HEK293 (cell line): ENCODE measurements around the gene CCDC50.

Source experiments
- CTCF ChIA-PET: fragments of 350-600 bp; formaldehyde crosslinking; extraction: SDS; loops from one replicate; lab custom pipeline; 2021; ENCODE audit warnings: antibody characterized with exemption; lab: Yijun Ruan, JAX
- POLR2A ChIA-PET: fragments of 300-600 bp; formaldehyde crosslinking; extraction: SDS; loops from one replicate; lab custom pipeline; 2020; ENCODE audit warnings: antibody characterized with exemption, inconsistent platforms; lab: Yijun Ruan, JAX
- H3K27ac ChIP-seq: fragments of 200-500 bp; sonication (Bioruptor generic); 2 replicates; pipeline ENCODE4 v1.5.1; 2014; ENCODE audit warnings: low read depth, low read length, control low read depth, inconsistent platforms; ENCODE audit errors: extremely low read depth
- H3K36me3 ChIP-seq, 2 experiments: fragments of 200-500 bp in 1 of 2; sonication (Bioruptor generic) in 1 of 2; 1 replicate in 1 of 2; 2 replicates in 1 of 2; pipeline ENCODE4 v1.5.1; 2014 to 2017; ENCODE audit warnings: inconsistent platforms in 2 of 2, low read length in 2 of 2; ENCODE audit not compliant: control insufficient read depth in 2 of 2, insufficient read depth in 1 of 2
- H3K4me1 ChIP-seq: fragments of 200-500 bp; sonication (Bioruptor generic); 2 replicates; pipeline ENCODE4 v1.5.1; 2014; ENCODE audit warnings: mild to moderate bottlenecking, low read length, inconsistent platforms; ENCODE audit not compliant: control insufficient read depth, insufficient read depth
- H3K4me3 ChIP-seq: 2 replicates; pipeline ENCODE4 v1.5.1; 2011; ENCODE audit warnings: low read depth, mild to moderate bottlenecking, control low read depth, low read length, moderate library complexity
- H3K9me3 ChIP-seq: fragments of 200-500 bp; sonication (Bioruptor generic); 2 replicates; pipeline ENCODE4 v1.5.1; 2014; ENCODE audit warnings: low read depth, low read length, inconsistent platforms; ENCODE audit not compliant: control insufficient read depth, insufficient read depth
- GLIS1 ChIP-seq: fragments of 450-650 bp; formaldehyde crosslinking; IDR thresholded peaks from 2 replicates; pipeline ENCODE4 v1.5.1; 2016; ENCODE audit warnings: missing biosample characterization, missing genetic modification characterization
- IKZF3 ChIP-seq: fragments of 450-650 bp; IDR thresholded peaks from 2 replicates; pipeline ENCODE4 v1.5.0; 2018; ENCODE audit warnings: missing biosample characterization, mild to moderate bottlenecking, missing genetic modification characterization, moderate library complexity
- MEIS1 ChIP-seq: sonication (generic); formaldehyde crosslinking; IDR thresholded peaks from 2 replicates; pipeline ENCODE4 v1.8.1; 2022; ENCODE audit warnings: missing genetic modification reagents, mild to moderate bottlenecking, borderline replicate concordance
- PRDM1 ChIP-seq: fragments of 450-650 bp; formaldehyde crosslinking; IDR thresholded peaks from 2 replicates; pipeline ENCODE4; 2016; ENCODE audit warnings: missing biosample characterization, missing genetic modification characterization
- PRDM6 ChIP-seq: fragments of 450-650 bp; formaldehyde crosslinking; IDR thresholded peaks from 2 replicates; pipeline ENCODE4 v1.5.1; 2017; ENCODE audit warnings: missing biosample characterization, missing genetic modification characterization
- RBAK ChIP-seq: fragments of 450-650 bp; formaldehyde crosslinking; IDR thresholded peaks from 2 replicates; pipeline ENCODE4 v1.5.1; 2016; ENCODE audit warnings: missing biosample characterization, missing genetic modification characterization
- SCRT1 ChIP-seq: fragments of 450-650 bp; formaldehyde crosslinking; IDR thresholded peaks from 2 replicates; pipeline ENCODE4 v1.5.1; 2016; ENCODE audit warnings: missing biosample characterization, missing genetic modification characterization, borderline replicate concordance
- YY2 ChIP-seq: fragments of 450-650 bp; formaldehyde crosslinking; IDR thresholded peaks from 2 replicates; pipeline ENCODE4 v1.5.1; 2016; ENCODE audit warnings: missing biosample characterization, missing genetic modification characterization
- ZBTB44 ChIP-seq: fragments of 450-650 bp; IDR thresholded peaks from 2 replicates; pipeline ENCODE4 v1.5.1; 2018; ENCODE audit warnings: missing biosample characterization, mild to moderate bottlenecking, missing genetic modification characterization
- ZBTB6 ChIP-seq: fragments of 450-650 bp; formaldehyde crosslinking; IDR thresholded peaks from 2 replicates; pipeline ENCODE4 v1.5.1; 2017; ENCODE audit warnings: missing biosample characterization, missing genetic modification characterization
- ZNF16 ChIP-seq: fragments of 450-650 bp; formaldehyde crosslinking; IDR thresholded peaks from 2 replicates; pipeline ENCODE4 v1.5.1; 2016; ENCODE audit warnings: low read depth, missing biosample characterization, missing genetic modification characterization
- ZNF202 ChIP-seq: fragments of 450-650 bp; formaldehyde crosslinking; IDR thresholded peaks from 2 replicates; pipeline ENCODE4 v1.5.1; 2016; ENCODE audit warnings: missing biosample characterization, missing genetic modification characterization, borderline replicate concordance
- ZNF211 ChIP-seq: fragments of 450-650 bp; formaldehyde crosslinking; IDR thresholded peaks from 2 replicates; pipeline ENCODE4 v1.5.1; 2016; ENCODE audit warnings: low read depth, missing biosample characterization, missing genetic modification characterization
- ZNF274 ChIP-seq, 2 experiments: fragments of 200-500 bp in 1 of 2; fragments of 450-650 bp in 1 of 2; sonication (Bioruptor generic) in 1 of 2; formaldehyde crosslinking in 1 of 2; IDR thresholded peaks; 2 replicates each; pipeline versions ENCODE4 v1.5.1 to v1.6.1; 2014 to 2016; ENCODE audit warnings: borderline replicate concordance in 1 of 2, inconsistent platforms in 1 of 2, low read length in 1 of 2, missing biosample characterization in 1 of 2, missing genetic modification characterization in 1 of 2
- ZNF292 ChIP-seq: fragments of 450-650 bp; formaldehyde crosslinking; IDR thresholded peaks from 2 replicates; pipeline ENCODE4 v1.5.1; 2016; ENCODE audit warnings: low read depth, missing biosample characterization, missing genetic modification characterization, borderline replicate concordance
- ZNF324 ChIP-seq: fragments of 450-650 bp; formaldehyde crosslinking; IDR thresholded peaks from 2 replicates; pipeline ENCODE4 v1.5.1; 2016; ENCODE audit warnings: missing biosample characterization, missing genetic modification characterization
- ZNF391 ChIP-seq: fragments of 450-650 bp; formaldehyde crosslinking; IDR thresholded peaks from 2 replicates; pipeline ENCODE4 v1.5.1; 2016; ENCODE audit warnings: low read depth, missing biosample characterization, missing genetic modification characterization, borderline replicate concordance
- ZNF426 ChIP-seq: fragments of 450-650 bp; formaldehyde crosslinking; IDR thresholded peaks from 2 replicates; pipeline ENCODE4 v1.5.1; 2017; ENCODE audit warnings: missing biosample characterization, missing genetic modification characterization, mild to moderate bottlenecking, inconsistent platforms, moderate library complexity
- ZNF596 ChIP-seq: fragments of 450-650 bp; IDR thresholded peaks from 2 replicates; pipeline ENCODE4 v1.5.0; 2018; ENCODE audit warnings: missing biosample characterization, mild to moderate bottlenecking, missing genetic modification characterization, moderate library complexity
- ZNF658 ChIP-seq: fragments of 450-650 bp; formaldehyde crosslinking; IDR thresholded peaks from 2 replicates; pipeline ENCODE4; 2016; ENCODE audit warnings: missing biosample characterization, missing genetic modification characterization
- ZNF776 ChIP-seq: fragments of 450-650 bp; formaldehyde crosslinking; IDR thresholded peaks from 2 replicates; pipeline ENCODE4 v1.5.0; 2017; ENCODE audit warnings: missing biosample characterization, missing genetic modification characterization, borderline replicate concordance
- ZNF837 ChIP-seq: fragments of 450-650 bp; formaldehyde crosslinking; IDR thresholded peaks from 2 replicates; pipeline ENCODE4 v1.5.1; 2016; ENCODE audit warnings: missing biosample characterization, missing genetic modification characterization
- ZSCAN18 ChIP-seq: fragments of 450-650 bp; formaldehyde crosslinking; IDR thresholded peaks from 2 replicates; pipeline ENCODE4 v1.5.1; 2016; ENCODE audit warnings: missing biosample characterization, missing genetic modification characterization
- TF ChIP-seq, protein P1 (sequence below): fragments of 450-650 bp; formaldehyde crosslinking; IDR thresholded peaks from 2 replicates; pipeline ENCODE4 v1.5.1; 2016; ENCODE audit warnings: missing biosample characterization, missing genetic modification characterization
- TF ChIP-seq, protein P2 (sequence below): fragments of 450-650 bp; formaldehyde crosslinking; IDR thresholded peaks from 2 replicates; pipeline ENCODE4 v1.5.1; 2016; ENCODE audit warnings: missing biosample characterization, missing genetic modification characterization
- TF ChIP-seq, protein P3 (sequence below): fragments of 450-650 bp; formaldehyde crosslinking; IDR thresholded peaks from 2 replicates; pipeline ENCODE4 v1.5.1; 2016; ENCODE audit warnings: missing biosample characterization, missing genetic modification characterization

CCDC50 gene

GRCh38 chr3:191441687-191442086, 112.5 kb downstream of the CCDC50 start:
- Histone ChIP-seq H3K9me3 (no peaks in the 10 kb centered on the region), H3K4me1 (no peaks in the 10 kb centered on the region), H3K36me3 (no peaks in the 10 kb centered on the region), H3K27ac (no peak overlapping the region), H3K4me3 (no peak overlapping the region)
- TF ChIP-seq ZNF391 (tag by site-specific recombination) (no peak), IKZF3 (tag by site-specific recombination) (no peak), ZNF16 (tag by site-specific recombination) (no peak), RBAK (tag by site-specific recombination) (no peak), MEIS1 (no peak), ZNF426 (tag by site-specific recombination) (no peak), YY2 (tag by site-specific recombination) (no peak), ZNF292 (tag by site-specific recombination) (no peak), PRDM1 (tag by site-specific recombination) (no peak), ZNF658 (tag by site-specific recombination) (no peak), ZNF211 (no peak), ZNF324 (tag by site-specific recombination) (no peak), PRDM6 (no peak), ZNF274 (IDR thresholded peaks at IDR 0.05; ENCODE audit: low read length) (no peak), ZNF274 (tag by site-specific recombination; IDR thresholded peaks at IDR 0.05; ENCODE audit: borderline replicate concordance) (no peak), ZNF202 (tag by site-specific recombination) (no peak), ZNF776 (tag by site-specific recombination) (no peak), SCRT1 (tag by site-specific recombination) (no peak), ZNF837 (tag by site-specific recombination) (no peak)
- TF ChIP-seq, protein P1, sequence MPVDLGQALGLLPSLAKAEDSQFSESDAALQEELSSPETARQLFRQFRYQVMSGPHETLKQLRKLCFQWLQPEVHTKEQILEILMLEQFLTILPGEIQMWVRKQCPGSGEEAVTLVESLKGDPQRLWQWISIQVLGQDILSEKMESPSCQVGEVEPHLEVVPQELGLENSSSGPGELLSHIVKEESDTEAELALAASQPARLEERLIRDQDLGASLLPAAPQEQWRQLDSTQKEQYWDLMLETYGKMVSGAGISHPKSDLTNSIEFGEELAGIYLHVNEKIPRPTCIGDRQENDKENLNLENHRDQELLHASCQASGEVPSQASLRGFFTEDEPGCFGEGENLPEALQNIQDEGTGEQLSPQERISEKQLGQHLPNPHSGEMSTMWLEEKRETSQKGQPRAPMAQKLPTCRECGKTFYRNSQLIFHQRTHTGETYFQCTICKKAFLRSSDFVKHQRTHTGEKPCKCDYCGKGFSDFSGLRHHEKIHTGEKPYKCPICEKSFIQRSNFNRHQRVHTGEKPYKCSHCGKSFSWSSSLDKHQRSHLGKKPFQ (tag by site-specific recombination) = no peak
- TF ChIP-seq, protein P2, sequence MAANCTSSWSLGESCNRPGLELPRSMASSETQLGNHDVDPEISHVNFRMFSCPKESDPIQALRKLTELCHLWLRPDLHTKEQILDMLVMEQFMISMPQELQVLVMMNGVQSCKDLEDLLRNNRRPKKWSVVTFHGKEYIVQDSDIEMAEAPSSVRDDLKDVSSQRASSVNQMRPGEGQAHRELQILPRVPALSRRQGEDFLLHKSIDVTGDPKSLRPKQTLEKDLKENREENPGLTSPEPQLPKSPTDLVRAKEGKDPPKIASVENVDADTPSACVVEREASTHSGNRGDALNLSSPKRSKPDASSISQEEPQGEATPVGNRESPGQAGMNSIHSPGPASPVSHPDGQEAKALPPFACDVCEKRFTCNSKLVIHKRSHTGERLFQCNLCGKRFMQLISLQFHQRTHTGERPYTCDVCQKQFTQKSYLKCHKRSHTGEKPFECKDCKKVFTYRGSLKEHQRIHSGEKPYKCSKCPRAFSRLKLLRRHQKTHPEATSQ (tag by site-specific recombination) = no peak
- CTCF ChIA-PET = interaction anchor here (0.7 kb wide), 1 partner anchor 175 kb away, joined by 3 read pairs; no protein-coding TSS in a partner anchor
- POLR2A ChIA-PET = no interaction called here

DNA sequence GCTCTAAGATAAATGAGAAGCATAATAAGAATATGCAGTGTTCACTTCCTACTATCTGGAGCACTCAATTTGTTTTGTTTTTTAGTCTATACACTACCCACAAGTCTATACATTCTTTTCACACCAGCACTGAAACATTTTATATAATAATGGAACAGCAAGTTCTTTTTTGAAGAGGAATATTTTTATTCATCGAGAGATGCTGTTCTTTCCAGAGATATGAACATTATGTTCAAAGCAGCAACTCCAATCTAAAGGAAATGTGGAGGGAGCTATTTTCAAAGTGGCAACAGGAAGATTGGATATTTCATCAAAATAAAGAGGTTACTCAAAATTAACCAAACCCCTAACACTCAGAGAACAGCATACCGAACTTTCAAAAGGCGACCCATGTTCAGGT, 115.4 kb downstream of the CCDC50 start:
- Histone ChIP-seq H3K4me1 (no peaks in the 10 kb centered on the region), H3K27ac (no peak overlapping the region), H3K9me3 (no peaks in the 10 kb centered on the region), H3K4me3 (no peak overlapping the region), H3K36me3 (no peaks in the 10 kb centered on the region)
- ChIA-PET CTCF (no interaction called here), POLR2A (no interaction called here)
- TF ChIP-seq ZBTB44 (tag by site-specific recombination) (no peak), ZNF596 (tag by site-specific recombination) (no peak), ZBTB6 (tag by site-specific recombination) (no peak), ZSCAN18 (no peak), GLIS1 (tag by site-specific recombination) (no peak)
- TF ChIP-seq, protein P3, sequence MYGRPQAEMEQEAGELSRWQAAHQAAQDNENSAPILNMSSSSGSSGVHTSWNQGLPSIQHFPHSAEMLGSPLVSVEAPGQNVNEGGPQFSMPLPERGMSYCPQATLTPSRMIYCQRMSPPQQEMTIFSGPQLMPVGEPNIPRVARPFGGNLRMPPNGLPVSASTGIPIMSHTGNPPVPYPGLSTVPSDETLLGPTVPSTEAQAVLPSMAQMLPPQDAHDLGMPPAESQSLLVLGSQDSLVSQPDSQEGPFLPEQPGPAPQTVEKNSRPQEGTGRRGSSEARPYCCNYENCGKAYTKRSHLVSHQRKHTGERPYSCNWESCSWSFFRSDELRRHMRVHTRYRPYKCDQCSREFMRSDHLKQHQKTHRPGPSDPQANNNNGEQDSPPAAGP (tag by site-specific recombination) = no peak
